Activated T-helper 2 cell treated with anti-CD3 and anti-CD28 coated beads, Interferon-gamma antibody, Interleukin-2, Interleukin-4, amounts not matched to agents 10 μg/mL and 5 μg/mL and 100 μg/mL, durations not matched to agents 14 hours and 24 hours and 36 hours (primary cell): ENCODE measurements around the gene ZNF792. TPM values are rescaled to one million over a fixed set of nuclear protein-coding genes. Genes with fewer than 3 reads are reported as not detected.
"Not testable (repeated sequence)": the region's sequence is repeated elsewhere in the genome, so short reads cannot be mapped to it uniquely, and the experiment has no call there.

Experiments used
- DNase-seq: peaks from one replicate; pipeline ENCODE4 v3.0.0; 2021; ENCODE audit warnings: low spot score
- H3K27ac Mint-ChIP-seq: one replicate; pipeline ENCODE4 v1.8.0; 2021; ENCODE audit warnings: mixed read lengths
- H3K27me3 Mint-ChIP-seq: one replicate; pipeline ENCODE4 v1.8.0; 2021; ENCODE audit warnings: low read depth, mixed read lengths
- H3K36me3 Mint-ChIP-seq: one replicate; pipeline ENCODE4 v1.8.0; 2021; ENCODE audit warnings: low read depth, mixed read lengths
- H3K4me1 Mint-ChIP-seq: one replicate; pipeline ENCODE4 v1.8.0; 2021; ENCODE audit warnings: low read depth, mixed read lengths
- H3K4me3 Mint-ChIP-seq: one replicate; pipeline ENCODE4 v1.8.0; 2021; ENCODE audit warnings: low read depth, mild to moderate bottlenecking, moderate library complexity, mixed read lengths
- H3K9me3 Mint-ChIP-seq: one replicate; pipeline ENCODE4 v1.8.0; 2021; ENCODE audit warnings: mixed read lengths
- intact Hi-C: fragments of 100-400 bp; cut with micrococcal nuclease; formaldehyde crosslinking; loops from one replicate; pipeline ENCODE4 v1.15.1; 2023
- total RNA-seq: library from RNA; stranded (reverse); gene quantifications from 2 replicates; pipeline ENCODE4 v1.2.3, GENCODE V29; 2022

The ZNF792 gene
- total RNA-seq, 1 donor from 2014 or later: 10.0 TPM

DNA sequence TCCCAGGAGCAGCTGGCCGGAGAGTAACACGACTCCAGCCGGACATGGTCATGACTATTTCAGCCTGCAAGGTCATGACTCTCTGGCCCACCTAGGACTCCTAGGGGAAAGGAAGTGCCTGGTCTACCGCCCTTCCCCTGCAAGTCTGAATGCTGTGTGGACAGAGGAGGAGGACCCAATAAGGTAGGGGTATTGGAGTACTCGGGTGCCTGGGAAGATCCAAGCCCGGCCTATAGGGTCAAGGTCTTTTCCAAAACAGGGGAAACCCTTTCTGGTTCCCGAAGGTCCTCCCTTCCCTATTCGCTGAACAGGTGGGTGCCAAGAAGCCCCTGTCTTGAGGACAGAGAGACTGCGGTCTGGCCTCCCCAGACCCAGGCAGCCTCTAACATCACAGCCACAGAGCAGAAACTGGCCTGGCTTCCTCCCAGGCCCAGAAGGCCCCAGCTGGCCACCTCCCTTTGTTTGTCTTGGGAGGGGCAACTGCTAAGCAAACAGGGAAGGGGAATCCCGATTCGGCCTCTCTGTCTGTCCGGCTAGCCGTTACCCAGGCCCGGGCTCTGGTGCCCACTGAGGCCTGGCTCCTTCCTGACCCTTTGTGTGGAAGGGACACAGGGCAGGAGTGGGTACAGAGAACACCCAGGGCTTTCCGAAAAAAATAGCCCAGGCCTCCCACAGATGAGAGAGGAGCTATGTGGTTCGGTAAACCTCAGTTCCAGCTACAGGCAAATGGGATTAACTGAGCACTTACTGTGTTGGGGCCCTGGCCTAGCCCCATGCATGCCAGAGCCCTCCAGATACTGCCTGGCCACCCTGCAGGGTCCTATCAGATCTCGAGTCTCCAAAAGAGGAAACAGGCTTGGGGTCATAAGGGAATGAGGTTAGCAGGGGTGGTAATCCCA, 30.9 kb upstream of the ZNF792 start:
- peaks cover 36% of the 10 kb centered on the region for H3K4me1 Mint-ChIP-seq
- intact Hi-C loops: no loop called here
- H3K4me3 Mint-ChIP-seq: no peak overlapping the region
- no peaks in the 10 kb centered on the region for H3K27me3 Mint-ChIP-seq
- no peak for DNase-seq
- peaks cover 14% of the 10 kb centered on the region for H3K36me3 Mint-ChIP-seq
- H3K9me3 Mint-ChIP-seq: peaks cover 9% of the 10 kb centered on the region
- no peak overlapping the region for H3K27ac Mint-ChIP-seq

- H3K4me1 Mint-ChIP-seq: peaks cover 38% of the 10 kb centered on the region
- peaks cover 14% of the 10 kb centered on the region for H3K36me3 Mint-ChIP-seq
- H3K27me3 Mint-ChIP-seq: no peaks in the 10 kb centered on the region
- intact Hi-C loops: no loop called here
- DNase-seq: no peak
- no peak overlapping the region for H3K4me3 Mint-ChIP-seq
- peak overlapping the region; percentile 34 for H3K27ac Mint-ChIP-seq
- peaks cover 9% of the 10 kb centered on the region for H3K9me3 Mint-ChIP-seq
Observed at GRCh38 chr19:34994286-34994642, 30.2 kb upstream of the ZNF792 start.

- H3K27ac Mint-ChIP-seq, H3K9me3 Mint-ChIP-seq, DNase-seq, H3K27me3 Mint-ChIP-seq, H3K4me3 Mint-ChIP-seq, intact Hi-C loops, H3K36me3 Mint-ChIP-seq: not testable (repeated sequence)
- H3K4me1 Mint-ChIP-seq: peaks cover 37% of the 10 kb centered on the region
Observed at GRCh38 chr19:34992582-34992981, 28.6 kb upstream of the ZNF792 start.

GRCh38 chr19:34991542-34992333, 27.7 kb upstream of the ZNF792 start:
- DNase-seq: no peak
- intact Hi-C loops: loop anchor here (2.0 kb wide), 1 partner anchor 19 kb away; no protein-coding TSS in a partner anchor
- peaks cover 9% of the 10 kb centered on the region for H3K9me3 Mint-ChIP-seq
- H3K4me3 Mint-ChIP-seq: no peak overlapping the region
- H3K27me3 Mint-ChIP-seq: no peaks in the 10 kb centered on the region
- peaks cover 29% of the 10 kb centered on the region for H3K4me1 Mint-ChIP-seq
- H3K36me3 Mint-ChIP-seq: peaks cover 7% of the 10 kb centered on the region
- peak overlapping the region; percentile 96 for H3K27ac Mint-ChIP-seq

GRCh38 chr19:34990578-34991192, 26.7 kb upstream of the ZNF792 start:
- Mint-ChIP-seq H3K4me3 (no peak overlapping the region), H3K9me3 (peaks cover 9% of the 10 kb centered on the region), H3K27ac (peak overlapping the region; percentile 96), H3K27me3 (no peaks in the 10 kb centered on the region), H3K4me1 (peaks cover 31% of the 10 kb centered on the region), H3K36me3 (peaks cover 7% of the 10 kb centered on the region)
- no peak for DNase-seq
- intact Hi-C loops: loop anchor here (1.0 to 2.0 kb wide), 2 partner anchors 11 to 18 kb away; no protein-coding TSS in a partner anchor

DNA sequence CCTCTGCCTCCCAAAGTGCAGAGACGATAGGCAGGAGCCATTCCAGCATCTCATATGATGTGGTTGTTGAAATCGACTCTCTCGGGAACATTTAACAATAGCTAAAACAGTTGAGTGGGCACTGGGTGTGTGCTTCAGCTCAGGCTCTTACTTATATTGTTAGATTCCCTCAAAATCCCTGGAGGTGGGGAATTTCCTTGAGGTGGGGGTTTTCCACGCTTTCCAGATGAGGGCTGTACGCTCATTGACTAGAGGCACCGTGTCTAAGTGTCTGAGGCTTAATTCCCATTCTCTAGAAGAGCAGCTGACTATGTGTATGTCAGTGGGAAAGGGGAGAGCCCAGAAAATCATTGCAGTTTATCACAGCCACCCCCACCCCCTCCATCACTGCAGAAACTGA, 25.3 kb upstream of the ZNF792 start:
- peak overlapping the region; percentile 82 for H3K27ac Mint-ChIP-seq
- no peak for DNase-seq
- no peaks in the 10 kb centered on the region for H3K27me3 Mint-ChIP-seq
- intact Hi-C loops: no loop called here
- peaks cover 12% of the 10 kb centered on the region for H3K9me3 Mint-ChIP-seq
- peaks cover 11% of the 10 kb centered on the region for H3K36me3 Mint-ChIP-seq
- H3K4me3 Mint-ChIP-seq: no peak overlapping the region
- H3K4me1 Mint-ChIP-seq: peaks cover 38% of the 10 kb centered on the region

- no peak for DNase-seq
- H3K27me3 Mint-ChIP-seq: no peaks in the 10 kb centered on the region
- peaks cover 45% of the 10 kb centered on the region for H3K4me1 Mint-ChIP-seq
- H3K9me3 Mint-ChIP-seq: peaks cover 12% of the 10 kb centered on the region
- H3K4me3 Mint-ChIP-seq: no peak overlapping the region
- intact Hi-C loops: no loop called here
- H3K36me3 Mint-ChIP-seq: peaks cover 11% of the 10 kb centered on the region
- H3K27ac Mint-ChIP-seq: peak overlapping the region; percentile 60
Observed at GRCh38 chr19:34988119-34988518, 24.1 kb upstream of the ZNF792 start.

- Mint-ChIP-seq H3K4me1 (peaks cover 37% of the 10 kb centered on the region), H3K9me3 (peaks cover 3% of the 10 kb centered on the region), H3K36me3 (peaks cover 6% of the 10 kb centered on the region), H3K4me3 (peak overlapping the region; percentile 56), H3K27ac (peak overlapping the region; percentile 76), H3K27me3 (peaks cover 4% of the 10 kb centered on the region)
- intact Hi-C loops: no loop called here
- no peak for DNase-seq
Observed at GRCh38 chr19:34985249-34986022, 21.4 kb upstream of the ZNF792 start.

- DNase-seq: no peak
- intact Hi-C loops: no loop called here
- no peak overlapping the region for H3K27ac Mint-ChIP-seq
- peaks cover 3% of the 10 kb centered on the region for H3K9me3 Mint-ChIP-seq
- H3K4me1 Mint-ChIP-seq: peaks cover 31% of the 10 kb centered on the region
- peaks cover 4% of the 10 kb centered on the region for H3K27me3 Mint-ChIP-seq
- no peak overlapping the region for H3K4me3 Mint-ChIP-seq
- H3K36me3 Mint-ChIP-seq: peaks cover 4% of the 10 kb centered on the region
Observed at GRCh38 chr19:34984287-34984686, 20.3 kb upstream of the ZNF792 start.

GRCh38 chr19:34983786-34984185, 19.8 kb upstream of the ZNF792 start:
- DNase-seq: no peak
- Mint-ChIP-seq H3K9me3 (peaks cover 3% of the 10 kb centered on the region), H3K27me3 (peaks cover 4% of the 10 kb centered on the region), H3K36me3 (peaks cover 4% of the 10 kb centered on the region), H3K27ac (no peak overlapping the region), H3K4me1 (peaks cover 26% of the 10 kb centered on the region), H3K4me3 (no peak overlapping the region)
- intact Hi-C loops: no loop called here

GRCh38 chr19:34982275-34982674, 18.2 kb upstream of the ZNF792 start:
- H3K4me3 Mint-ChIP-seq: no peak overlapping the region
- peaks cover 20% of the 10 kb centered on the region for H3K4me1 Mint-ChIP-seq
- H3K27me3 Mint-ChIP-seq: peaks cover 4% of the 10 kb centered on the region
- peaks cover 3% of the 10 kb centered on the region for H3K9me3 Mint-ChIP-seq
- DNase-seq: no peak
- intact Hi-C loops: no loop called here
- H3K27ac Mint-ChIP-seq: no peak overlapping the region
- peaks cover 4% of the 10 kb centered on the region for H3K36me3 Mint-ChIP-seq
